ENCODE measurements around the gene TTBK2. TPM values are rescaled to one million over a fixed set of nuclear protein-coding genes. Genes with fewer than 3 reads are reported as not detected.
"Not testable (repeated sequence)": the region's sequence is repeated elsewhere in the genome, so short reads cannot be mapped to it uniquely, and the experiment has no call there.

Gene TTBK2
- polyA plus RNA-seq, 3 donors: 3.7 to 9.0 (median 5.7) TPM

DNA sequence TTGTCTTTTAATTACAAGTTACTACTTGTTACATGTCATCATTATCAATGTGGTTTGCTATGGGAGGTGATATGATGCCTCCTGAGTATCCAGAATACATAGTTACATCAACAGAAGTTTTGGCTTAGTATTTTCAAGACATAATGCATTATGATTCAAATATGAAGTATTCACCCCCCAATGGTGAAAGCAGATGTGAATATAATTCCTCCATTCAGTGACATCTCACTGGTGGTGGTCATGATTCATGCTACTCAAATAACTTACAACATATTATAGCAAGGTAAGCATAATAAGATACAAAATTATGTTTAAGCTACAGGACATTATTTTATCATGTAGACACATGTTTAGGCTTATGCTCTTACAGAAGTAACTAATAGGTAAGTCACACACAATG lies 34.9 kb upstream of the TTBK2 start:
- no peaks in the 10 kb centered on the region for H3K27me3 ChIP-seq (ENCODE audit: control insufficient read depth in 2 of 2, insufficient read depth in 2 of 2, low read length in 2 of 2)
- TF ChIP-seq CTCF (IDR thresholded peaks at IDR 0.05): no peak
- no peak overlapping the region for H3K9ac ChIP-seq (ENCODE audit: insufficient read depth, low read length, poor library complexity, severe bottlenecking)
- H3K79me2 ChIP-seq (ENCODE audit: insufficient read depth, low read length): no peaks in the 10 kb centered on the region
- no peak overlapping the region for H2AFZ ChIP-seq (ENCODE audit: insufficient read depth, low read depth, low read length, poor library complexity, severe bottlenecking)
- no peak overlapping the region for H3K4me3 ChIP-seq (replicated peaks in 1 of 3; ENCODE audit: low read depth in 2 of 3, low read length in 3 of 3)
- Mint-ChIP-seq H3K4me3 (no peak overlapping the region), H3K4me1 (no peaks in the 10 kb centered on the region), H3K36me3 (peaks cover 72 to 78% of the 10 kb centered on the region in 2 donors), H3K27me3 (ENCODE audit: low read depth in 3 of 3) (no peaks in the 10 kb centered on the region), H3K27ac (no peak overlapping the region), H3K9me3 (peaks cover 4 to 11% (median 8%) of the 10 kb centered on the region in 7 donors)
- H3K4me2 ChIP-seq (replicated peaks; ENCODE audit: extremely low read depth, low read length, poor library complexity, severe bottlenecking): no peak overlapping the region
- H4K20me1 ChIP-seq (ENCODE audit: insufficient read depth, low read length): no peaks in the 10 kb centered on the region
- no peak for DNase-seq
- no peaks in the 10 kb centered on the region for H3K4me1 ChIP-seq (ENCODE audit: control insufficient read depth in 1 of 2, insufficient read depth in 2 of 2, low read length in 2 of 2)
- H3K36me3 ChIP-seq (replicated peaks in 1 of 2; ENCODE audit: control insufficient read depth in 1 of 2, insufficient read depth in 2 of 2, low read length in 2 of 2): peaks cover 68 to 98% of the 10 kb centered on the region in 2 donors
- H3K27ac ChIP-seq (ENCODE audit: low read depth in 1 of 2, low read length in 2 of 2): no peak overlapping the region
- intact Hi-C loops (cut with micrococcal nuclease): no loop called here
- H3K9me3 ChIP-seq (replicated peaks in 1 of 2; ENCODE audit: control insufficient read depth in 1 of 2, insufficient read depth in 1 of 2, low read length in 2 of 2): no peaks in the 10 kb centered on the region

GRCh38 chr15:42954291-42954690 lies 33.7 kb upstream of the TTBK2 start:
- H3K4me1 Mint-ChIP-seq: no peaks in the 10 kb centered on the region
- no peak overlapping the region for H3K9ac ChIP-seq (ENCODE audit: insufficient read depth, low read length, poor library complexity, severe bottlenecking)
- no peaks in the 10 kb centered on the region for H3K9me3 ChIP-seq (replicated peaks in 1 of 2; ENCODE audit: control insufficient read depth in 1 of 2, insufficient read depth in 1 of 2, low read length in 2 of 2)
- peaks cover 5 to 12% (median 8%) of the 10 kb centered on the region in 7 donors for H3K9me3 Mint-ChIP-seq
- H4K20me1 ChIP-seq (ENCODE audit: insufficient read depth, low read length): no peaks in the 10 kb centered on the region
- no peak overlapping the region for H3K4me3 Mint-ChIP-seq
- no peak overlapping the region for H2AFZ ChIP-seq (ENCODE audit: insufficient read depth, low read depth, low read length, poor library complexity, severe bottlenecking)
- H3K36me3 ChIP-seq (replicated peaks in 1 of 2; ENCODE audit: control insufficient read depth in 1 of 2, insufficient read depth in 2 of 2, low read length in 2 of 2): peaks cover 67 to 97% of the 10 kb centered on the region in 2 donors
- intact Hi-C loops (cut with micrococcal nuclease): no loop called here
- H3K27me3 ChIP-seq (ENCODE audit: control insufficient read depth in 2 of 2, insufficient read depth in 2 of 2, low read length in 2 of 2): no peaks in the 10 kb centered on the region
- no peaks in the 10 kb centered on the region for H3K79me2 ChIP-seq (ENCODE audit: insufficient read depth, low read length)
- H3K4me1 ChIP-seq (ENCODE audit: control insufficient read depth in 1 of 2, insufficient read depth in 2 of 2, low read length in 2 of 2): no peaks in the 10 kb centered on the region
- no peak overlapping the region for H3K27ac ChIP-seq (ENCODE audit: low read depth in 1 of 2, low read length in 2 of 2)
- TF ChIP-seq CTCF (IDR thresholded peaks at IDR 0.05): no peak
- no peak overlapping the region for H3K27ac Mint-ChIP-seq
- WGBS (ENCODE audit: insufficient coverage): 100% methylated on average over 4 of the region's 4 CpGs
- peaks cover 66 to 78% of the 10 kb centered on the region in 2 donors for H3K36me3 Mint-ChIP-seq
- no peak overlapping the region for H3K4me2 ChIP-seq (replicated peaks; ENCODE audit: extremely low read depth, low read length, poor library complexity, severe bottlenecking)
- H3K27me3 Mint-ChIP-seq (ENCODE audit: low read depth in 3 of 3): no peaks in the 10 kb centered on the region
- DNase-seq: no peak
- H3K4me3 ChIP-seq (replicated peaks in 1 of 3; ENCODE audit: low read depth in 2 of 3, low read length in 3 of 3): no peak overlapping the region

GRCh38 chr15:42948898-42949297 lies 28.3 kb upstream of the TTBK2 start:
- H4K20me1 ChIP-seq (ENCODE audit: insufficient read depth, low read length); H3K27ac ChIP-seq (ENCODE audit: low read depth in 1 of 2, low read length in 2 of 2); H3K4me1 Mint-ChIP-seq; H3K4me1 ChIP-seq (ENCODE audit: control insufficient read depth in 1 of 2, insufficient read depth in 2 of 2, low read length in 2 of 2); H3K4me3 ChIP-seq (replicated peaks in 1 of 3; ENCODE audit: low read depth in 2 of 3, low read length in 3 of 3); H3K4me2 ChIP-seq (replicated peaks; ENCODE audit: extremely low read depth, low read length, poor library complexity, severe bottlenecking); H3K9me3 Mint-ChIP-seq; H2AFZ ChIP-seq (ENCODE audit: insufficient read depth, low read depth, low read length, poor library complexity, severe bottlenecking); intact Hi-C loops (cut with micrococcal nuclease); H3K9ac ChIP-seq (ENCODE audit: insufficient read depth, low read length, poor library complexity, severe bottlenecking); DNase-seq; H3K4me3 Mint-ChIP-seq; H3K9me3 ChIP-seq (replicated peaks in 1 of 2; ENCODE audit: control insufficient read depth in 1 of 2, insufficient read depth in 1 of 2, low read length in 2 of 2); H3K27ac Mint-ChIP-seq; H3K79me2 ChIP-seq (ENCODE audit: insufficient read depth, low read length); H3K27me3 Mint-ChIP-seq (ENCODE audit: low read depth in 3 of 3); H3K27me3 ChIP-seq (ENCODE audit: control insufficient read depth in 2 of 2, insufficient read depth in 2 of 2, low read length in 2 of 2): not testable (repeated sequence)
- peaks cover 69 to 79% of the 10 kb centered on the region in 2 donors for H3K36me3 ChIP-seq (replicated peaks in 1 of 2; ENCODE audit: control insufficient read depth in 1 of 2, insufficient read depth in 2 of 2, low read length in 2 of 2)
- H3K36me3 Mint-ChIP-seq: peaks cover 75 to 82% of the 10 kb centered on the region in 2 donors
- no CpG with 5 or more reads among the region's 3 CpGs for WGBS (ENCODE audit: insufficient coverage)
